ENCODE measurements around the gene HYAL2.
A peak's percentile ranks its signal among the peaks of the same experiment; 100 is the strongest.

The HYAL2 gene

GRCh38 chr3:50330330-50330729 is 7.8 kb upstream of the HYAL2 start:
- DNase-seq (ENCODE audit: low spot score), result no peak

- peak; percentile 97 for DNase-seq (ENCODE audit: low spot score)
These were observed 5.6 kb upstream of the HYAL2 start, which contains the start of gene TUSC2 for GRCh38 chr3:50327943-50328691. TSS of gene TUSC2 (minus strand) at chr3:50328223. CDS start at chr3:50328099, 124 bp downstream.

- DNase-seq (ENCODE audit: low spot score), result no peak
These were observed 4.6 kb upstream of the HYAL2 start for GRCh38 chr3:50327129-50327528.

- DNase-seq (ENCODE audit: low spot score), result no peak
These were observed 3.6 kb upstream of the HYAL2 start for GRCh38 chr3:50326182-50326541.

GRCh38 chr3:50325497-50326181 is 3.1 kb upstream of the HYAL2 start:
- no peak for DNase-seq (ENCODE audit: low spot score)

GRCh38 chr3:50325113-50325480 is 2.6 kb upstream of the HYAL2 start:
- no peak for DNase-seq (ENCODE audit: low spot score)

- DNase-seq (ENCODE audit: low spot score), result peak; percentile 68
These were observed 2.0 kb upstream of the HYAL2 start for GRCh38 chr3:50324351-50325112.

GRCh38 chr3:50323614-50324199 is 1.2 kb upstream of the HYAL2 start:
- DNase-seq (ENCODE audit: low spot score), result no peak

GRCh38 chr3:50323092-50323600 is 601 bp upstream of the HYAL2 start:
- DNase-seq (ENCODE audit: low spot score), result no peak

- no peak for DNase-seq (ENCODE audit: low spot score)
These were observed 495 bp downstream of the HYAL2 start for GRCh38 chr3:50322115-50322385.

- peak; percentile 89 for DNase-seq (ENCODE audit: low spot score)
These were observed 1.0 kb downstream of the HYAL2 start for GRCh38 chr3:50321336-50322114.

- peak; percentile 85 for DNase-seq (ENCODE audit: low spot score)
These were observed 1.7 kb downstream of the HYAL2 start for GRCh38 chr3:50320853-50321335.

- DNase-seq (ENCODE audit: low spot score), result no peak
These were observed 2.5 kb downstream of the HYAL2 start for GRCh38 chr3:50319894-50320625.

GRCh38 chr3:50319181-50319893 is 3.2 kb downstream of the HYAL2 start:
- DNase-seq (ENCODE audit: low spot score), result no peak

GRCh38 chr3:50318615-50319014 is 3.9 kb downstream of the HYAL2 start:
- DNase-seq (ENCODE audit: low spot score), result no peak

GRCh38 chr3:50318163-50318562 is 4.4 kb downstream of the HYAL2 start:
- DNase-seq (ENCODE audit: low spot score), result no peak

GRCh38 chr3:50317300-50317699 is 5.2 kb downstream of the HYAL2 start:
- DNase-seq (ENCODE audit: low spot score), result no peak

- DNase-seq (ENCODE audit: low spot score), result no peak
These were observed 5.8 kb downstream of the HYAL2 start for GRCh38 chr3:50316657-50317242.

GRCh38 chr3:50314816-50315215 is 7.7 kb downstream of the HYAL2 start:
- DNase-seq (ENCODE audit: low spot score), result no peak

- no peak for DNase-seq (ENCODE audit: low spot score)
These were observed 8.2 kb downstream of the HYAL2 start for GRCh38 chr3:50314342-50314741.

Measured in globus pallidus (tissue), 1 donor.